Fibroblast of lung (primary cell): ENCODE measurements around the gene FARSA.

ENCODE experiments used
- CTCF ChIP-seq, 2 donors: IDR thresholded peaks in 1 of 2; conservative IDR thresholded peaks in 1 of 2; 1 replicate in 1 of 2; 2 replicates in 1 of 2; pipeline ENCODE4 v1.5.1; 2011 to 2012; ENCODE audit warnings: low read length in 2 of 2, control low read depth in 1 of 2, inconsistent platforms in 1 of 2, low read depth in 1 of 2, mild to moderate bottlenecking in 1 of 2
- EZH2 ChIP-seq: IDR thresholded peaks from 2 replicates; pipeline ENCODE4 v1.5.1; 2012; ENCODE audit warnings: low read length, control low read depth, mild to moderate bottlenecking; ENCODE audit errors: missing control alignments

GRCh38 chr19:12918253-12918652 lies 15.3 kb downstream of the FARSA start:
- no peak for TF ChIP-seq CTCF (conservative IDR thresholded peaks at IDR 0.05 in 1 of 2, IDR thresholded peaks at IDR 0.05 in 1 of 2; ENCODE audit: low read depth in 1 of 2, low read length in 2 of 2)
- no peak for TF ChIP-seq EZH2
